ENCODE results near the gene TP53AIP1.

The TP53AIP1 gene

GRCh38 chr11:128905345-128906184, 37.1 kb downstream of the TP53AIP1 start:
- peaks cover 77% of the 10 kb centered on the region for H3K27me3 ChIP-seq (ENCODE audit: control insufficient read depth, insufficient read depth, low read length)
- H3K36me3 ChIP-seq (ENCODE audit: control insufficient read depth, insufficient read depth, low read length): no peaks in the 10 kb centered on the region
- H3K27ac ChIP-seq (ENCODE audit: low read depth, low read length): no peak overlapping the region
- peaks cover 37% of the 10 kb centered on the region for H3K4me1 ChIP-seq (ENCODE audit: control insufficient read depth, insufficient read depth, low read length)
- no peaks in the 10 kb centered on the region for H3K9me3 ChIP-seq (ENCODE audit: control insufficient read depth, insufficient read depth, low read depth, low read length)
- no peak overlapping the region for H3K9ac ChIP-seq (ENCODE audit: low read length)
- H3K4me3 ChIP-seq (ENCODE audit: low read depth, low read length): peak overlapping the region; percentile 70

GRCh38 chr11:128904656-128905344, 37.9 kb downstream of the TP53AIP1 start:
- no peaks in the 10 kb centered on the region for H3K9me3 ChIP-seq (ENCODE audit: control insufficient read depth, insufficient read depth, low read depth, low read length)
- no peak overlapping the region for H3K27ac ChIP-seq (ENCODE audit: low read depth, low read length)
- peaks cover 37% of the 10 kb centered on the region for H3K4me1 ChIP-seq (ENCODE audit: control insufficient read depth, insufficient read depth, low read length)
- H3K4me3 ChIP-seq (ENCODE audit: low read depth, low read length): peak overlapping the region; percentile 70
- H3K9ac ChIP-seq (ENCODE audit: low read length): no peak overlapping the region
- no peaks in the 10 kb centered on the region for H3K36me3 ChIP-seq (ENCODE audit: control insufficient read depth, insufficient read depth, low read length)
- peaks cover 83% of the 10 kb centered on the region for H3K27me3 ChIP-seq (ENCODE audit: control insufficient read depth, insufficient read depth, low read length)

GRCh38 chr11:128904303-128904655, 38.4 kb downstream of the TP53AIP1 start:
- Histone ChIP-seq H3K4me1 (ENCODE audit: control insufficient read depth, insufficient read depth, low read length) (peaks cover 37% of the 10 kb centered on the region), H3K27ac (ENCODE audit: low read depth, low read length) (no peak overlapping the region), H3K36me3 (ENCODE audit: control insufficient read depth, insufficient read depth, low read length) (no peaks in the 10 kb centered on the region), H3K27me3 (ENCODE audit: control insufficient read depth, insufficient read depth, low read length) (peaks cover 86% of the 10 kb centered on the region), H3K4me3 (ENCODE audit: low read depth, low read length) (peak overlapping the region; percentile 70), H3K9me3 (ENCODE audit: control insufficient read depth, insufficient read depth, low read depth, low read length) (no peaks in the 10 kb centered on the region), H3K9ac (ENCODE audit: low read length) (no peak overlapping the region)

- H3K9me3 ChIP-seq (ENCODE audit: control insufficient read depth, insufficient read depth, low read depth, low read length): no peaks in the 10 kb centered on the region
- H3K27ac ChIP-seq (ENCODE audit: low read depth, low read length): no peak overlapping the region
- H3K27me3 ChIP-seq (ENCODE audit: control insufficient read depth, insufficient read depth, low read length): peaks cover 92% of the 10 kb centered on the region
- H3K9ac ChIP-seq (ENCODE audit: low read length): no peak overlapping the region
- peak overlapping the region; percentile 70 for H3K4me3 ChIP-seq (ENCODE audit: low read depth, low read length)
- H3K36me3 ChIP-seq (ENCODE audit: control insufficient read depth, insufficient read depth, low read length): no peaks in the 10 kb centered on the region
- H3K4me1 ChIP-seq (ENCODE audit: control insufficient read depth, insufficient read depth, low read length): peaks cover 37% of the 10 kb centered on the region
These were observed 39.2 kb downstream of the TP53AIP1 start for GRCh38 chr11:128903248-128904061.

- Histone ChIP-seq H3K27ac (ENCODE audit: low read depth, low read length) (no peak overlapping the region), H3K9ac (ENCODE audit: low read length) (no peak overlapping the region), H3K36me3 (ENCODE audit: control insufficient read depth, insufficient read depth, low read length) (no peaks in the 10 kb centered on the region), H3K9me3 (ENCODE audit: control insufficient read depth, insufficient read depth, low read depth, low read length) (no peaks in the 10 kb centered on the region), H3K4me3 (ENCODE audit: low read depth, low read length) (0 out of 2 replicates have a peak overlapping the region, but pooled peaks have one; percentile 17), H3K27me3 (ENCODE audit: control insufficient read depth, insufficient read depth, low read length) (peaks cover 93% of the 10 kb centered on the region), H3K4me1 (ENCODE audit: control insufficient read depth, insufficient read depth, low read length) (peaks cover 37% of the 10 kb centered on the region)
These were observed 40.1 kb downstream of the TP53AIP1 start for GRCh38 chr11:128902515-128903066.

GRCh38 chr11:128901653-128902514, 40.8 kb downstream of the TP53AIP1 start:
- Histone ChIP-seq H3K27me3 (ENCODE audit: control insufficient read depth, insufficient read depth, low read length) (peaks cover 88% of the 10 kb centered on the region), H3K36me3 (ENCODE audit: control insufficient read depth, insufficient read depth, low read length) (no peaks in the 10 kb centered on the region), H3K9me3 (ENCODE audit: control insufficient read depth, insufficient read depth, low read depth, low read length) (no peaks in the 10 kb centered on the region), H3K9ac (ENCODE audit: low read length) (no peak overlapping the region), H3K4me3 (ENCODE audit: low read depth, low read length) (peak overlapping the region; percentile 17; the same call in 1 of the 2 replicates), H3K4me1 (ENCODE audit: control insufficient read depth, insufficient read depth, low read length) (peaks cover 37% of the 10 kb centered on the region), H3K27ac (ENCODE audit: low read depth, low read length) (no peak overlapping the region)

GRCh38 chr11:128900468-128900867, 42.2 kb downstream of the TP53AIP1 start:
- Histone ChIP-seq H3K9me3 (ENCODE audit: control insufficient read depth, insufficient read depth, low read depth, low read length) (no peaks in the 10 kb centered on the region), H3K36me3 (ENCODE audit: control insufficient read depth, insufficient read depth, low read length) (no peaks in the 10 kb centered on the region), H3K4me1 (ENCODE audit: control insufficient read depth, insufficient read depth, low read length) (peaks cover 37% of the 10 kb centered on the region), H3K4me3 (ENCODE audit: low read depth, low read length) (no peak overlapping the region), H3K27ac (ENCODE audit: low read depth, low read length) (no peak overlapping the region), H3K27me3 (ENCODE audit: control insufficient read depth, insufficient read depth, low read length) (peaks cover 91% of the 10 kb centered on the region), H3K9ac (ENCODE audit: low read length) (no peak overlapping the region)

- H3K27me3 ChIP-seq (ENCODE audit: control insufficient read depth, insufficient read depth, low read length): peaks cover 87% of the 10 kb centered on the region
- H3K27ac ChIP-seq (ENCODE audit: low read depth, low read length): no peak overlapping the region
- H3K36me3 ChIP-seq (ENCODE audit: control insufficient read depth, insufficient read depth, low read length): no peaks in the 10 kb centered on the region
- no peaks in the 10 kb centered on the region for H3K9me3 ChIP-seq (ENCODE audit: control insufficient read depth, insufficient read depth, low read depth, low read length)
- H3K4me3 ChIP-seq (ENCODE audit: low read depth, low read length): no peak overlapping the region
- H3K9ac ChIP-seq (ENCODE audit: low read length): no peak overlapping the region
- peaks cover 25% of the 10 kb centered on the region for H3K4me1 ChIP-seq (ENCODE audit: control insufficient read depth, insufficient read depth, low read length)
These were observed 43.9 kb downstream of the TP53AIP1 start for GRCh38 chr11:128898580-128899344.

GRCh38 chr11:128897826-128898225, 44.8 kb downstream of the TP53AIP1 start:
- Histone ChIP-seq H3K36me3 (ENCODE audit: control insufficient read depth, insufficient read depth, low read length) (no peaks in the 10 kb centered on the region), H3K4me3 (ENCODE audit: low read depth, low read length) (no peak overlapping the region), H3K27me3 (ENCODE audit: control insufficient read depth, insufficient read depth, low read length) (peaks cover 87% of the 10 kb centered on the region), H3K4me1 (ENCODE audit: control insufficient read depth, insufficient read depth, low read length) (peaks cover 16% of the 10 kb centered on the region), H3K9ac (ENCODE audit: low read length) (no peak overlapping the region), H3K9me3 (ENCODE audit: control insufficient read depth, insufficient read depth, low read depth, low read length) (no peaks in the 10 kb centered on the region), H3K27ac (ENCODE audit: low read depth, low read length) (no peak overlapping the region)

Measured in HUES6 (cell line).